GM12874 (cell line): ENCODE data around the gene GJE1.
A peak's percentile ranks its signal among the peaks of the same experiment; 100 is the strongest.

Experiments used
- CTCF ChIP-seq: IDR thresholded peaks from 2 replicates; pipeline ENCODE4 v1.5.1; 2011; ENCODE audit warnings: low read depth, mild to moderate bottlenecking, control low read depth, low read length, moderate library complexity; ENCODE audit not compliant: insufficient read depth

Gene GJE1

GRCh38 chr6:142132625-142133024, at the start of gene GJE1:
Gene GJE1, plus strand, starts transcription at chr6:142132925. Its CDS starts 234 bp downstream, at chr6:142133159.
- no peak for TF ChIP-seq CTCF

DNA sequence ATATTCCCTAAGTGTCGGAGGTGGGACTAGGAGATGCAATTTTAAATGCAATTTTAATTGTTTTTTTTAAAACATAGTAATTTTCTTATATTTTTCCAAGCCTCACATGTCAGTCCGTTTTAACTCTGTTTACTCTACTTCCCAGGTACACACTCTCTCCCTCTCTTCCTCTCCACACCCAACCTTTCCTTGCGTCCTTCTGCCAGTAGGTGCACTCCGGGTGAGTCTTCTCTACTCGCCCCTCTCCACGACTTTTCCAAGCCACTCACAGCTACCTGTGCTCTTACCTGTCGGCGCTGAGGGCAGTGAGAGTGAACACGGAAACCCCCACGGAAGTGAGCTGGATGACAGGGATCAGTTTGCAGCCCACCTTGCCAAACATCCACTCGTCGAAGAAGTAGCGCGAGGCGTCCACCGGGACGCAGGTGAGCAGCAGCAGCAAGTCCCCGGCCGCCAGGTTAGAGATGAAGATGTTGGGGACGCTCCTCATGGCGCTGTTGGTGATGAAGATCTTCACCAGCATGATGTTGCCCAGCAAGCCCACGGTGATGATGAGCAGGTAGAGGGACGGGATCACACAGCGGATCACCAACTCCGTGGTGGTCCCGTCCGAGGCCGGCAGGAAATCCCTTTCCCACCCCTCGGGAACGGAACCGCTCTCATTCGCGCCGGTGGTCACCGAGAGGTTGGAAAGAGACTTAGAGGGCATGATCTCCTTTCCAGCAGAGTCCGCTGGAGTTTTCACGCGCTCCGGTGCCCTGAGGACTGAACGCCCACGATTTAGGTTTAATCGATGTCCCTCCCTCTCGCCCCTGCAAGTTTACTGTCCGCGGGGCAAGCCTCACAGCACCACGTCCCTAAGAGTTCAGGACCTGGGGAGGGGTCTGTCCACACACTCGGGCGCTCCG, 44.5 kb upstream of the GJE1 start:
- TF ChIP-seq CTCF = no peak

DNA sequence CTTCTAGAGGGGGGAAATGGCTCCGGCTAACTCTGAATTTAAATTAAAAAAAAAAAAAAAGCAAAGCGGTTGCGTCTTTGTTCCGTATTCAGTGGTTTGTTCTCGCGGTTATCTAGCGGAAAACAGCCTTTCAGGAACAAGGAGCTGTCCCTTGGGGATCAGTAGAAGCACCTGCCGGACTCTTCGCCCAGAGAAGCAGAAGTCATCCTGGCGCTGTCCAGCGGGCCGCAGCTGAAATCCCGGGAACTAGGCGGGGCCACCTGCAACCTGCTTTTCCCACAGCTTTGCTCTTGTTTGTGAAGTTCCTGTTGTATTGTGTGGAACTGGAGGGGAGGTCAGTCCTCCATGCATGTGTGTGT, 43.9 kb upstream of the GJE1 start:
- TF ChIP-seq CTCF = no peak

GRCh38 chr6:142112451-142113061, 20.2 kb upstream of the GJE1 start:
- TF ChIP-seq CTCF = peak; percentile 64

GRCh38 chr6:142117366-142117765, 15.4 kb upstream of the GJE1 start:
- no peak for TF ChIP-seq CTCF

DNA sequence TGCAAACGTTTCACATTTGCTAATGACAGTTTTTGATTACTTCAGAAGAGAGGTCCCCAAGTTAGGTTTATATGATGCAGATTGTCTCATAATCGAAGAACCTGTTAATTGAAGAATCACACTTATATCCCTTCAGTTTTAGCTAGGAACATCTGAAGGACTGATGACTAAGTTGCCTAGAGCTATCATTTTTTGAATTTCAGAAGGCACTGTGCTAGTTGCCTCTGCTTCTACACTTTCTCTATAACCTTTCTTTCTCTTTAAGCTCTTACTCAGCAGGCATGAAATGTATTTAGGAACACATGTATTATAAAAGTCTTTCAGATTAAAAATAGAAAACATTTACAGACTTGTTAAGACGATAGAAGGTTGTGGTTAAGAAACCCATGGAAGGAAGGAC, 14.4 kb upstream of the GJE1 start:
- TF ChIP-seq CTCF = no peak

DNA sequence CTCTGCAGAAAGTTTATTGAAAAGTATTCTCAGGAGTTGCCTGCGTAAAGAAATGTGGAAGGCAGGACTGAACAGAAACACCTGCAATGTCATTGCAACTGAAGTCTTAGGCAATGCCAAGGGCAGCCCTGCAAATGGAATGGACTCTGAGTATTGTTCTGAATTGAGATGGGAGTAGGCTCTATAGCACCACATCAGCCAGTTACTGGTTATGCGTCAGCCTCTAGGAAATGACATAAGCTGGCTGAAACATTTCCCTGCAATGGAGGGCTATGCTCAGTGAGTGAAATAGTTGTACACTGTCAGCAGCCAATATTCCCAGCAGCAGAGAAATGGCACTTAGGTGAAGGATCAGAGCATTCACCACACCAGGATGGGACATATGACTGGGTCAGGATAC, 13.8 kb upstream of the GJE1 start:
- no peak for TF ChIP-seq CTCF
